Tibial nerve (tissue), 4 donors: ENCODE measurements around the gene CXCR4. TPM values are rescaled to one million over a fixed set of nuclear protein-coding genes. Genes with fewer than 3 reads are reported as not detected.
"Not testable (repeated sequence)": the region's sequence is repeated elsewhere in the genome, so short reads cannot be mapped to it uniquely, and the experiment has no call there.

Experiments
- DNase-seq, 2 donors: peaks; one replicate each; pipeline ENCODE4 v3.0.0-alpha.2; 2019; ENCODE audit warnings: low spot score in 2 of 2
- H3K27ac ChIP-seq, 4 donors: fragments of 200-600 bp; sonication (generic) in 3 of 4; one replicate each; pipeline ENCODE4 v1.5.1; 2017 to 2019; ENCODE audit warnings: mild to moderate bottlenecking in 1 of 4
- H3K27me3 ChIP-seq, 2 donors: fragments of 200-600 bp; sonication (generic) in 1 of 2; one replicate each; pipeline versions ENCODE4 v1.5.1 to v1.6.0; 2017 to 2019
- H3K36me3 ChIP-seq, 3 donors: fragments of 200-600 bp; sonication (generic); one replicate each; pipeline ENCODE4 v1.5.1; 2018 to 2019
- H3K4me1 ChIP-seq, 4 donors: fragments of 200-600 bp; sonication (generic) in 3 of 4; one replicate each; pipeline ENCODE4 v1.5.1; 2017 to 2019
- H3K4me3 ChIP-seq, 4 donors: fragments of 200-600 bp; sonication (generic) in 3 of 4; one replicate each; pipeline ENCODE4 v1.5.1; 2017 to 2019; ENCODE audit warnings: mild to moderate bottlenecking in 1 of 4, moderate library complexity in 1 of 4
- H3K9me3 ChIP-seq, 4 donors: fragments of 200-600 bp; sonication (generic) in 3 of 4; one replicate each; pipeline ENCODE4 v1.5.1; 2017 to 2019
- CTCF ChIP-seq, 5 experiments: fragments of 200-600 bp in 3 of 5; fragments of 450-650 bp in 2 of 5; sonication (generic) in 3 of 5; IDR thresholded peaks; one replicate each; pipeline ENCODE4 v1.5.1; 2016 to 2019; ENCODE audit warnings: antibody characterized with exemption in 5 of 5, mild to moderate bottlenecking in 3 of 5, moderate library complexity in 2 of 5
- EP300 ChIP-seq, 2 donors: sonication (generic); formaldehyde crosslinking; IDR thresholded peaks; one replicate each; pipeline ENCODE4 v1.6.1; 2017; ENCODE audit warnings: antibody characterized with exemption in 2 of 2, mild to moderate bottlenecking in 1 of 2
- POLR2A ChIP-seq, 2 donors: fragments of 450-650 bp; IDR thresholded peaks; one replicate each; pipeline ENCODE4 v1.6.1; 2017; ENCODE audit warnings: antibody characterized with exemption in 2 of 2, mild to moderate bottlenecking in 2 of 2, moderate library complexity in 2 of 2
- WGBS, 2 donors: methylation state at CpG; one replicate each; pipeline ENCODE4 v1.1.5; 2018; 5-methylcytosine and 5-hydroxymethylcytosine counted together
- total RNA-seq, 4 donors: library from RNA; depleted of rRNA; stranded (reverse); fragments of >200 nt; gene quantifications; one replicate each; pipeline ENCODE4 v1.1.0, GENCODE V29; 2016

The CXCR4 gene
- total RNA-seq, 4 donors from 2014 or later, result 21.3 to 38.5 (median 31.9) TPM

- 79 to 83% methylated on average over 3 of the region's 3 CpGs for WGBS, 2 donors
Observed at GRCh38 chr2:136081582-136082210, 36.3 kb downstream of the CXCR4 start.

GRCh38 chr2:136080114-136080513, 37.8 kb downstream of the CXCR4 start:
- TF ChIP-seq EP300 (IDR thresholded peaks at IDR 0.05) (no peak), POLR2A (IDR thresholded peaks at IDR 0.05) (no peak), CTCF (IDR thresholded peaks at IDR 0.05) (no peak)
- Histone ChIP-seq H3K4me3 (no peak overlapping the region), H3K4me1 (no peaks in the 10 kb centered on the region), H3K36me3 (no peaks in the 10 kb centered on the region), H3K27me3 (no peaks in the 10 kb centered on the region), H3K27ac (no peak overlapping the region), H3K9me3 (no peaks in the 10 kb centered on the region)
- 83 to 98% methylated on average over 2 of the region's 2 CpGs for WGBS, 2 donors
- no peak for DNase-seq

More at GRCh38 chr2:136081582-136082210, 36.3 kb downstream of the CXCR4 start:
- DNase-seq, result no peak
- no peak overlapping the region for H3K27ac ChIP-seq
- H3K36me3 ChIP-seq, result no peaks in the 10 kb centered on the region
- H3K4me3 ChIP-seq, result no peak overlapping the region
- H3K9me3 ChIP-seq, result no peaks in the 10 kb centered on the region
- H3K27me3 ChIP-seq, result no peaks in the 10 kb centered on the region
- TF ChIP-seq EP300 (IDR thresholded peaks at IDR 0.05), result no peak
- TF ChIP-seq CTCF (IDR thresholded peaks at IDR 0.05), result no peak
- TF ChIP-seq POLR2A (IDR thresholded peaks at IDR 0.05), result no peak
- H3K4me1 ChIP-seq, result no peaks in the 10 kb centered on the region

GRCh38 chr2:136077107-136077506, 40.8 kb downstream of the CXCR4 start:
- Histone ChIP-seq H3K4me3 (no peak overlapping the region), H3K9me3 (no peaks in the 10 kb centered on the region), H3K36me3 (no peaks in the 10 kb centered on the region), H3K4me1 (no peaks in the 10 kb centered on the region), H3K27ac (no peak overlapping the region), H3K27me3 (no peaks in the 10 kb centered on the region)
- TF ChIP-seq EP300 (IDR thresholded peaks at IDR 0.05) (no peak), CTCF (IDR thresholded peaks at IDR 0.05) (no peak), POLR2A (IDR thresholded peaks at IDR 0.05) (no peak)
- WGBS, 2 donors, result 93% methylated on average over 5 of the region's 5 CpGs
- no peak for DNase-seq

- H3K4me3 ChIP-seq, result no peak overlapping the region
- no peak for DNase-seq
- TF ChIP-seq EP300 (IDR thresholded peaks at IDR 0.05) (no peak), POLR2A (IDR thresholded peaks at IDR 0.05) (no peak), CTCF (IDR thresholded peaks at IDR 0.05) (no peak)
- no peaks in the 10 kb centered on the region for H3K4me1 ChIP-seq
- H3K27me3 ChIP-seq, result no peaks in the 10 kb centered on the region
- H3K9me3 ChIP-seq, result no peaks in the 10 kb centered on the region
- 84 to 90% methylated on average over 12 of the region's 12 CpGs for WGBS, 2 donors
- H3K27ac ChIP-seq, result no peak overlapping the region
- H3K36me3 ChIP-seq, result no peaks in the 10 kb centered on the region
Observed at GRCh38 chr2:136075476-136075875, 42.5 kb downstream of the CXCR4 start.

- 93 to 99% methylated on average over 3 of the region's 3 CpGs for WGBS, 2 donors
- no peak overlapping the region for H3K27ac ChIP-seq
Observed at GRCh38 chr2:136072621-136073020, 45.3 kb downstream of the CXCR4 start.

GRCh38 chr2:136071887-136072286, 46.1 kb downstream of the CXCR4 start:
- H3K4me3 ChIP-seq, DNase-seq: not testable (repeated sequence)
- WGBS, 2 donors, result 92 to 95% methylated on average over 4 of the region's 4 CpGs

More at GRCh38 chr2:136072621-136073020, 45.3 kb downstream of the CXCR4 start:
- no peaks in the 10 kb centered on the region for H3K36me3 ChIP-seq
- H3K27me3 ChIP-seq, result no peaks in the 10 kb centered on the region
- no peaks in the 10 kb centered on the region for H3K4me1 ChIP-seq
- no peak overlapping the region for H3K4me3 ChIP-seq
- TF ChIP-seq EP300 (IDR thresholded peaks at IDR 0.05) (no peak), POLR2A (IDR thresholded peaks at IDR 0.05) (no peak), CTCF (IDR thresholded peaks at IDR 0.05) (no peak)
- no peaks in the 10 kb centered on the region for H3K9me3 ChIP-seq
- DNase-seq, result no peak

More at GRCh38 chr2:136071887-136072286, 46.1 kb downstream of the CXCR4 start:
- H3K36me3 ChIP-seq, H3K27me3 ChIP-seq, H3K27ac ChIP-seq, H3K9me3 ChIP-seq, H3K4me1 ChIP-seq: not testable (repeated sequence)
